HG03439 (cell line): ENCODE results near the gene TIMM44.
"Not testable (repeated sequence)": the region's sequence is repeated elsewhere in the genome, so short reads cannot be mapped to it uniquely, and the experiment has no call there.

ENCODE experiments used
- ATAC-seq: cut with Tn5 transposase; IDR thresholded peaks from one replicate; pipeline ENCODE4 v1.9.1; 2021; ENCODE audit warnings: mild to moderate bottlenecking, moderate library complexity; ENCODE audit not compliant: unreplicated experiment

TIMM44 gene

DNA sequence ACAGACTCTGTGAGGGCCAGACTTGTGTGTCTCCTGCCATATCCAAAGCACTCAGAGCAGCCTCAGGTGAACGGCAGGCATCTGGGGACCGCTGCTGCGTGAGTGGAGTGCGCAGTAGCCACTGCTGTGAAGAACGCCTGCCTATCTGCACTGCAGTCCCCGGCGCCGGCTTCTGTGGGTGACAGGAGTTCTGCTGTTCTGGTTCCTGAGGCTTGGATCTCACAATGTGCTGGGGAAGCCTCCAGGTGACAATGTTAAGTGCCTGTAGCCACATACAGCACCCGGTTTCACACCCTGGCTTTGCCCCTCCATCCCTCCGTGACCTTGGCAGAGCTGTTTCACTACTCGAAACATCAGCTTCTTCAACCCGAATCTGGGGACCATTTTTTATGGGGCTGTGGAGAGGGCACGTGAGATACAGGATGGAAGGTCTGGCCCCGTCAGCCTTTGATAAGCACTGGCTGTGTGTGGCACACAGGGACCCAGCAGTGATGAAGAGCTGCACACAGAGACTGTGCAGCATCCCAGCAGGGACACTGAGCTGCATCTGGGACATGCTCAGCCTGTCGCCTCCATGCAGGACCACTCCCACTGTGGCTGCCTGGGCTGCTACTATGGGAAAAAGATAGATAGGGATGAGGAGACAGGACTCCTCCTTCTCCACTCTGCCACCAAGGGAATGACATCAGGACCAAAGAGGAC is 33.7 kb upstream of the TIMM44 start:
- ATAC-seq: no peak

DNA sequence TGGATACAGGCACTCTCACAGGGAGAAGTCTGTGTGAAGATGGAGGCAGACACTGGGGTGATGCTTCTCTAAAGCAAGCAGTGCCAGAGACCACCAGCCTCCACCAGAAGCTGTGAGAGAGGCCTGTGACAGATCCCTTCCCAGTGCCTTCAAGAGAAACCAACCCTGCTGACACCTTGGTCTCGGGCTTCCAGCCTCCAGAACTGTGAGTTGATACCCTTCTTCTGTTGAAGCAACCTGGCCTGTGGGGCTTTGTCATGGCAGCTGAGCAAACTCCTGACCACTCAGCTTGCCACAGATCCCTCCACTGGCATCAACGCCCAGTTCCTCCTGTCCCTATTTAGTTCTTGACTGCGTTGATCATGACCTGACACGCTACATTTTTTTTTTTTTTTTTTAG is 33.0 kb upstream of the TIMM44 start:
- ATAC-seq: no peak

DNA sequence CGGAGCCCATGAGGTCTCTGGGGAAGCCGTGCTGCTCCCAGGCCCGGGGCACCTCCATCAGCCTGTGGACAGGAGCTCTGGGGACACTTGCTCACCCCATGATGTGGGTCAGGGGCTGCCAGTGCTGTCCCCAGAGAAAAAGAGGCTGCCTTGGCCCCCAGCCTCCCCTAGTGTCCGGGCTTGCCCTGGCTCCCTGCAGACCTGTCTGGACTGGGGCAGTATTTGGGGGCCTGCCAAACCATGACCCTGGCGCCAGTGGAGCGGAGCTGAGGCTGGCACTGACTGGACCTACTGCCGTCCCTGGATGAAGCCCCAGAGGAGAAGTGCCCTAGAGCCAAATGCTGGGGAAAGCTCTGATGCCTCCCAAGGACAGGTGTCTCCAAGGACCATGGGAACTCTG is 31.6 kb upstream of the TIMM44 start:
- ATAC-seq: no peak

DNA sequence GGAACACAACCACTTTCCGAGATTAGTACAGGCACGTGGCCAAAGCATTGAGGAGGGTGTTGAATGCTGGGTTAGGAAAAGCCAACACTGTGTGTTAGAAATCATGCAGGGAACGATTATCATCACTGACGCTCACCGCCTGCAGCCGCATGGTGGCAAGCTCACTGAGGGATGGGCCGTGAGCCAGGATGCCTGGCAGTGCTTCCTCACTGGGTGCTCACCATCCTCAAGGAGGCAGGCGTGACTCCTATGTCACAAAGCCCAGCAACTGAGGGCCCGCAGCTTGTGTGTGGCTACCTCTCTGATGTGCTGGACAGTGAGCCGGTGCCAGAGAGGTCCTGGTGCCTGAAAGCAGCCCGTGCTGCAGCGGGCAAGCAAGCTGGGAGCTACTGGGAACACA is 30.4 kb upstream of the TIMM44 start:
- ATAC-seq: no peak

DNA sequence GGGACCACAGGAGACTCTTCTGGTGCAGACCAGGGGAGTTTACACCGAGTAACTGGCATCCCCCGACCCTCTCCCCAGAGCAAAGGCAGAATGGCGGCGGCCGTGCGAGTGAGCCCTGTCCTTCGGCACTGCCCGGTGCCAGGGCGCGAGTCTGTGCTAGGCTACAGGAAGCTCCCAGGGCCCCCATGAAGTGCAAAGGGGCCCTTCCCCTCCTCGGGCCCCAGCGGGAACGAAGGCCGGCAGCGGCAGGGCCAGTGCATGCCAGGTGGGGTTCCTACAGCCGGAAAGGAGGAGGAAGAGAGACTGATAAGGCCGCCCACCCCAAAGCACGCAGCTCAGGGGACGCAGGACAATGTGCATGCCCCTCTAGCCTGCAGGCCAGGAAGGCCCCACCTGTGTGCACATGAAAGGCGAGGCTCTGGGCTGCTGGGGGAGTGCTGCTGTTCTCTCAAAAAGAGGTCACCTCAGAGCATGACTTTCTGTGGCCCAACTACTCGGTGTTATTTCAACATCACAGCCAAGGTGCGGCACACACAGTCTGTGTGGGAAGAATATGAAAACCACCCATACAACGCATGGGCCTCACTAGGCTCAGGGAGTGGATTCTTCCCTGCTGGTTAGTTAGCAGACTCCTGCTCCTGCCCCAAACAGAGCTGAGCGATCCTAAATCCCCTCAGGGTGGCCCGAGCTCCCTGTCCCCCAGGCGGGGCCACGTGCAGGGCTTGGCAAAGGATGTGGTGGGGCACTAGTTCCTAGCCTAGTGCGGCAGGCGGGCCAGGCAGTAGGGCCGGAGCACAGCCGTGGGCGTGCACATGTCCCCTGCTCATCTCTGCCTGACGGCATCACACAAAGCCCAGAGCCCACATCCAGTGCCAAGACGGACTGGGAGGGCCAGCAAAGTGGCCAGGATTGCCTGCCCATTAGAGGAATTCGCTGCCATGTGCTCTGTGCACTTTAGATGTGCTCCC is 28.4 kb upstream of the TIMM44 start:
- ATAC-seq: no peak

DNA sequence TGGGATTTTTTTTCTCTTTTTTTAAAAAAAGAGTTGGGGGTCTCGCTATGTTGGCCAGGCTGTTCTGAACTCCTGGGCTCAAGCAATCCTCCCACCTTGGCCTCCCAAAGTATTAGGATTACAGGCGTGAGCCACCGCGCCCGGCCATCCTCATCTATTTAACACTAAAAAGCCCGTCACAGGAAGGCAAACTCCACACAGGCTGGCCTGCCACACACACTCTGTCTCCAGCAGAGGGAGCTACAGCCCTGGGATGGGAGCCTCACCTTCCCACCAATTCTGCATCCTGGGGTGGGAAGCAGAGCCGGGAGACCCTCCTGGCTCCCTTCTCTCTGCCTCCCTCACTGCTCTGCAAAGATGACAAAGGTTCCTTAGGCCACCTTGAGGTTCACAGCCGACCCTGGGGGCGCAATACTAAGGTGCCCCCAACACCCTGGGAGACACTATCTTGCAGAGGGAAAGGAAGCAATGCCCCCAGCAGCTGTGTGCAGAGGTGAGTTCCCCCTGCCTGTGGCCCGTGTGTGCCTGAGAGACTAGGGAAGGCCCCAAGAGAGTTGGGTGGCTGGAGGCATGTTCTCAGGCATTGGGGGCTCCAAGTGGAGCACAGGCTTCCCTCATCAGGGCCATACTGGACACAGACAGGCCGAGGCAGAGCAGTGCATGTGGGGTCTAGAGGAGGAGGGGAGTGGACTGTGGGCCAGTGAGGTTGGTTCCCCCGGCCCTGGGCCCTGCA is 27.4 kb upstream of the TIMM44 start:
- no peak for ATAC-seq

DNA sequence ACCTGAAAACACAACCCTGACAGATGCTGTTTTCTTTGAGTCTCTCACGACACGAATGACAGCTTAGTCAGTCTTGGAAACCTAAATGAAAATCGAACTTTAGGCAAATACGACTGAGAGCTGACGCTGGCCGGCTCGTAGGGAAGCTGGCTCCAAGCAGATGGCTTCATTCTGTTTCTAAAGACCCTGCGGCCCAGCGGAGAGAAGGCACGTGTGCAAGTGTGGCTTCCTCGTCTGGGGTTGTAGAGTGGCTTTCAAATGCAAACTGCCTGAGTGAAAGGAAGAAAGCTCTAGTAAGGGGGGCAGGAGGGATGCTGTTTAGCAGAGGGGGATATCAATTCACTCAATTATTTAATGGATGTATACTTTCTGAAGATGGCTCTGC is 26.1 kb upstream of the TIMM44 start:
- no peak for ATAC-seq

DNA sequence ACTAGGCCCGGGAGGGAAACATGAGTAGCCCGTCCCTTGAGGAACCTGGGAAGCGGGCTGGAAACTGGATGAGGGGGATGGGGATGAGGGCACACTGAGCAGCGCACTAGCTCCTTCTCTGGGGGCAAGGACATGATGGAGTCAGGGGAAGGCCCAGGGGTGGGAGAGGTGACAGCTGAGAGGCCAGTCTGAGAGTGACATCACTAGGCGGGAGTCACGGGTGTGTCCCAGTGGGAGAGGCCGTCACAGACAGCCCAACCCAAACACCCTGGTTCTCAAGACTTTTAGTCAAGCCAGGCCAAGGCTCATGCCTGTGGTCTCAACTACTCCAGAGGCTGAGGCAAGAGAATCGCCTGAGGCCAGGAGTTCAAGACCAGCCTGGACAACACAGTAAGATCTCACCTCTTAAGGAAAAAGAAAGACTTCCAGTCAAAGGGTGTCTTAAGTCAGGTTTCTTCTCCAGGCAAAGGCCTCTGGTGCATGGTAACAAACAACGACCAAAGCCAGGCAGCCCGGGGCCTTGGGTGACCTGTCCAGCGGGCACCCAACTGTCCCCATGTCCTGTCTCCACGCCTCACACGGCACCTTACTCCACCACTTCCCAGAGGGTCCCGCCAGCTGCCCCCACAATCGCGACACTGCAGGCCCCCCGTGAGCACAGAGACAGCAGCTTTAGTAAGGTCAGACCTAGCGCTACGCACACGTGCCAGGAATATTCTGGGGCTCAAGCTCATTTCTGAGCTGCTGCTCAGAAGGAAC is 25.5 kb upstream of the TIMM44 start:
- ATAC-seq: no peak

DNA sequence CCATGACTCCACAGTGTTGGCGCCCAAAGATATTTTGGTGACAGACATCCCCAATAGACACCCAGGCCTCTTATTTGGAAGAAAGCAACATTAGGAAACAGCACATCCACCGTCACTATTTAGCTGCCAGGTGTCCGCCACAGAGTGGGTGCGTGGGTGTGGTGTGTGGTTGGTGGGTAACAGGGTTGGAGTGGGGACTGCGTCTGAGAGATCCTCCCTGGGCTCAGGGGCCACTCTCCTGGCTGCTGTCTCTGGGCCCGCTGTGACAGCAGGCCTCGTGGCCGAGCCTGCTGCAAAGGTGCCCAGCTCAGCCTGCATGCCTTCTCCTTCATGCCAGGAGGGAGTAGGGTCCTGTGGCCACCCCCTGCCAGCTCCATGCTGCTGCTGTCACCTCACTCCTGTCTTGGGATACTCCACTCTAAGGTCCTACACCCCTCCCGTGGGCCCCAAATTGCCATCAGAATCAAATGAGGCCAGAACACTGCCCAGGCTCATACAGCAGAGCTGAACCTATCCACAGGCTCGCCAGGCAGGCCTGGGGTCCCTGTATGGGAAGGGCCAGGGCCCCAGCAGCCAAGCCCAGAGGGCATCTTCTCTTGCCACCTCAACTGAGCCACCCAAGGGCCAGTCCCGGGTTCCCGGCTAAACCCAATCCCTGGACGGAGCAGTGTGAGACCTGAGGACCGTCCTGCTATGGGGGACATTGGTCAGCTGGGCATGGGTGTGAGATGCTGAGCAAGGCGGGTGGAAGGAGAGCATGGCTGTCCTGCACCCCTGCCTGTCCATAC is 24.7 kb upstream of the TIMM44 start:
- ATAC-seq: no peak

DNA sequence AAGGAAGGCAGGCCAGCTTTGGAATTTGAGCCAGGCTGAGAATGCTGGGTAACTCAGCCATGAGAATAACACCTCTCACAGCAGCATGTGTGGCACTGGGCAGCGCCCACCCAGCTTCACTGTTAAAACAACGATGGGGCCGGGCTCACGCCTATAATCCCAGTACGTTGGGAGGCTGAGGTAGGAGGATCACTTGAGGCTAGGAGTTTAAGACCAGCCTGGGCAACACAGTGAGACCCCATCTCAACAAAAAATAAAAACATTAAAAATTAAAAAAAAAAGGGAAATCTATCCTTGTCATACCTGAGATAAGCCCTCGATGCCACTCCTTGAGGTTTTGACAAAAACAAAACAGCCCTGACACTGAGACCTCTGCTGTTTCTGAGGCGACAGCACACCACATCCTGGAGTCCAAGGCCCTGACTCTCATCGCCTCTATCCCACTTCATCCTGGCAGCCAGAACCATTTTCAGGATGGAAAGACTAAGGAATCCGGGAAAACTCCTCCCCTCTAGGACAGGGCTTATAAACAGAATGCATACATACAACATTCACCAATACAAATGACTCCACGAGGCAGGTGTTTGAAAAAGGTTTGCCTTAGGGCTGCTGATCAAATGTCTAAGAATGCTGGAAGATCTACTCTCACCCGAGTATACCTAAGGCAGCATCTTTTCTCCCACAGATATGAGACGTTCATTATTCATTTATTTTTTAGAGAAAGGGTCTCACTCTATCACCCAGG is 22.6 kb upstream of the TIMM44 start:
- no peak for ATAC-seq

DNA sequence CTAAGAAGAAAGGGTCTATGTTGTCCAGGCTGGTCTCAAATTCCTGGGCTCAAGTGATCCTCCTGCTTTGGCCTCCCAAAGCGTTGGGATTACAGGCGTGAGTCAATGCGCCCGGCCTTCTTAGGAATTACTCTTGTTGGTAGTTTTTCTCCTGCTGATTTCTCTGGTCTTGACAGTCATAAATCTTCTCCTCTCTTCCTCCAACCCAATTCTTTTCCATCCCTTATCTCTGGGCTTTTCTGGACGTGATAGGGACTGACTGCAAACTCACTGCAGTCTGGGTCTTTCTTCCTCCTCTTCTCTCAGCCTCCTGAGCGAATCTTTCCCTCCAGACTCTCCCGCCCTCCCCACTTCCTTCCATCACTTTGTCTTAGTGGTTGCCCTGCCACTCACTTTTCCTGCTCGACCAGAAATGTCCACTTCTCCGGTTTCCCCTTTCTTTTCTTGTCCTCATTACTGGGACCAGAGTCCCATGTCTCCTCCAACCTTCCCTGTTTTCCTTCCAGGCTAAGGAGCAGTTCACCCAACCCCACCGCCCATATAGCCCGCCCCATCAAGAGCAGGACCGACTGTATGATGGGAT is 21.9 kb upstream of the TIMM44 start:
- no peak for ATAC-seq

DNA sequence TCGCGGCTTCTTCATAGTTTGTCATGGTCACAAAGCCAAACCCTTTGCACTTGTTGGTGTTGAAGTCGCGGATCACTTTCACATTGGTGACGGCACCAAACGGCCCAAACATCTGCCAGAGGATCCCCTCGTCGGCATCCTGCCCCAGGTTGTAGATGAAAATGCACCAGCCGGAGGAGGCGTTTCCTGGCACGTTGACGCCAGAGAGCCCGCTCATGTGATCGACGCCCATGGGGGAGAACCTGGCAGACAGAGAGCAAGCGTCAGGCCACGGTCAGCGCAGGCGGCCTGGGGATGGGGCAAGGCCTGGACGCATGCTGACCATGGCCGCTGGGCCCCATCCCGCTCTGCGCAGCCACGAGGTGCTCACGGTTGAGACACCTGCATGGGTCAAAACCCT is 20.1 kb upstream of the TIMM44 start:
- ATAC-seq: no peak

DNA sequence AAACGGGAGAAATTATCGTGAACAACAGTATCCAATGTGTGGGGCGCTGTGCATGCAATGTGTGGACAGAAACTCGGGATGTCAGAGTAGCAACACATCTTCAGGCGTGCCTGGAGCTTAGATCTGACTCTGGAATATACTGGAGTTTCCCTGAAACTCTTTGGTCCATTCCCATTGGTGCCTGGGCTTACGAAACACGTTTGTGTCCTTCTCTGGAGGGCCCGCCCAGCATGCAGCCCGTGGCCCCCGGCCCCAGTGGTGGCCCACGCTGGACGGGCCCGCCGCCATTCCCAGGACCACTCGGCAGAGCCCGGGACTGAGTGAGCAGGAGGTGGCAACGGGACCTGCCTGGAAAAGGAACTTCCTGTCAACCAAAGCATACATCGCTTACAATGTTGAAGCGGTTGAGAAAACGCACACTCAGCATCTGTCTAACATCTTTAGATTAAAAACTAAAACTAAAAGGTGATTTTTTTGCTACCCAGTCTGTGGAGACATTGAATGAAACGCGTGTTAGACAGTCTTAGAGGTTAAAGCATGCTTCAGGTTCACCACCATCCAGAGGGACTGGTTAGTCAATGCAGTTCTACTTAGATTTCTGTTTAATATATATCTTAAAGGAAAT is 19.3 kb upstream of the TIMM44 start:
- no peak for ATAC-seq

DNA sequence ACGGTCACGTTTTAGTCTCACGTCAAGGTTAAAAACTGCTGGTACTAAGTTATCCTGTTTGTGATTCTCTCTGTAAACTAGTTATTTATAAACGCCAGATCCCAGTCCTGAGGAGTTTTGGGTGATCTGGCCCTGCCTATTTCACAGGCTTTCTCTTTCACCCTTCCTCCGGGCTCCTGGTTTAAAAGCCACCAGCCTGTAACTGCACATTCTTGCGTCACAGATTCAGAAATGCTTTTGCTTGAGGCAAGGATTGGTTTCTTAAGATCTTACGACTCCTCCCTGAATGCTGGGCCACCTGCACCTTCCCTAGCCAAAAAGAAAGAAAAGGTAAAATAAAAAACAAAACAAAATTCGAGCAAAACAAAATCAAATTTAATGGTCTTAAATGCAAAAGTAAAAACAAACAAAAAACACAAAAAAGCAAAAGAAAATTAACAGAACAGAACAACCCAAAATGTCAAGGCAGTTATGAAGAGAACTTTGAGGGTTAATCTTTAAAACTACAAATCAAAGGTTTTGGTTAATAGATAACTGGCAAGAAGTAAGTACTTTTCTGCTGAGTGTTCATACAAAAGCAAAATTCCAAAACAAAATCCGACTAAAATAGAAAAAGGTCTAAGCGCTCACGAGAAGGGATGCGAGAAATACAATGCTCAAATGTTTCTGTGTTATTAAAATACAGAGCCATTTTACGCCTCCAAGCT is 18.6 kb upstream of the TIMM44 start:
- no peak for ATAC-seq

DNA sequence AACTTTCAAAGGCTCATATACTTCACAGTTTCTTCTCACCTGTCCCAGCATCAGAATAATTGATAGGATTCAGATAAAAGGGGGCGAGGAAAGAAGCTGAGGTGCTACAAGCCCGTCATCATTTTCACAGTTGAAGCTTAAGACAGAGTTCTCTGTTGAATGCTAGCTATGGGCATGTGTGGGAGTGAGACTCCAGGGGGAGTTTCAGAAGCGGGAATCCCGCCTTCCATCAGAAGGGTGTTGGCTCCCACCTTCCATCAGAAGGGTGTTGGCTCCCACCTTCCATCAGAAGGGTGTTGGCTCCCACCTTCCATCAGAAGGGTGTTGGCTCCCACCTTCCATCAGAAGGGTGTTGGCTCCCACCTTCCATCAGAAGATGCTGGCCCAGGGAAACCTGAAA is 17.6 kb upstream of the TIMM44 start:
- not testable (repeated sequence) for ATAC-seq

DNA sequence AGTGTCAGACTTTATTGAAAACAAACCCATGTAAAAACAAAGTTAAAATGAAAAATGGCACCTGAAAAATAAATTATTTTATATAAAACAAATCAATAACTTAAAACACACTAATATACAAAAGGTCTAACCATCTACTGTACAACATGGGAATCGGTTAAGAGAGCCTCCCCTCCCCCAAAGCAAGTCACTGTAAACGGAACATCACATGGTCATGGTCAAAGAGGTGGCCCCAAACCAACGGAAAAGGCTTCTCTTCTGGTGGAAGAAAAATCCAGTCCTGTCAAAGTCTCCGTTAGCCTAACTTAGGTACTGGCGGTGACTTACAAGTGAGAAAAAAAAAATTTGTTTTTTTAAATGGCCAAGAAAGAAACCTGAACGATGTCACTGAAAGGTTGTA is 15.7 kb upstream of the TIMM44 start:
- ATAC-seq: no peak

DNA sequence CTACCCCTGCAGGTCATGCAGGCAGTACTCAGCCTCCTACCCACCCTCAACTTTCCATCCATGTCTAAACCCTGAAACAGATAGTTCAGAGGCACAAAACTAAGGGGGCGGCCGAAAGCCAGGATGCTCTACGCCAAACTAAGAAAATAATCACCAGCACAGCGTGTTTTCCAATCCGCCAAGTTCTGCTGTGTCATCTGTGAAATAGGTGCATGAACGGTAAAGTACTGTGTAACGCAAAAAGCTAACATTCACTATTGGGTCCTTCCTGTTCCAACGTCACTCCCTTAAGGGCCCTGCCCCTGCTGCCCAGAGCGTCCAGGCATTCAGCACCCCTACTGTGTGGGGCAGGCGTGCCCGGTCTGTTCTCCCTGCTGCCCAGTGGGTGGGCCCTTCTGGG is 12.2 kb upstream of the TIMM44 start:
- ATAC-seq: no peak

DNA sequence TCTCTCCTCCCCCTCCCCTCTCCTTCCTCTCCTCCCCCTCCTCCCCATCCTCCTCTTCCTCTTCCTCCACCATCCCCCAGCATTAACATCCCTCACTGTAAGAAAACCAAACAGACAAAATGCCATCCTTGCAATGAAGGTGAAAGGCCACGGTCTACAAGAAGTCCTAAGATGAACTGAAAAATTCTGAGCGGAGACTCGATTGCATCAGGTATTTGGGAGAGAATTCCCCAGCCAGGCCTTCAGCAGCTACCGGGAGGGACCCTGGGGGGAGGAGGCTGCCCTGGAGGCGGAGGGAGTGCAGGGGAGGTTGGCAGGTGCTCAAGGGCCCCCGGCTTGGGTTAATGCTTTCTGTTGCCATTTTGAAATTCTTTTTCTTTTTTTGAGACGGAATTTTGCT is 10.1 kb upstream of the TIMM44 start:
- no peak for ATAC-seq
